ENCODE data around the gene CDC7.
"Not testable (repeated sequence)": the region's sequence is repeated elsewhere in the genome, so short reads cannot be mapped to it uniquely, and the experiment has no call there.

CDC7 gene

DNA sequence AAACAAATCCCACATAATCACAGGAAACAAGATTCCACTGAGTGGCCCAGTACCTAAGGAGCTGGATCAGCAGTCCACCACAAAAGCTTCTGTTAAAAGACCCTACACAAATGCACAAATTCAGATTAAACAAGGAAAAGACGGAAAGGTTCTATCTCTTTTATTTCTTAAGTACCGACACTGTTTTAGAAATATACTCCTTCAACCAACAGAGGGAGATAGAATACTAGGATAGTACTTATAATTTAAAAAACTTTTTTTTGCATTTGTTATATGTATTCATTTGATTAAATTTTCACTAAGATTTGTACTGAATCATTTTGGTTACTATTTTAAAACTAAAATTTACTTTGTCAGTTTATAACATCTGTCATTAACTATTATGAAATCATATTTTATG is 12.5 kb downstream of the CDC7 start:
- no peak for DNase-seq

DNA sequence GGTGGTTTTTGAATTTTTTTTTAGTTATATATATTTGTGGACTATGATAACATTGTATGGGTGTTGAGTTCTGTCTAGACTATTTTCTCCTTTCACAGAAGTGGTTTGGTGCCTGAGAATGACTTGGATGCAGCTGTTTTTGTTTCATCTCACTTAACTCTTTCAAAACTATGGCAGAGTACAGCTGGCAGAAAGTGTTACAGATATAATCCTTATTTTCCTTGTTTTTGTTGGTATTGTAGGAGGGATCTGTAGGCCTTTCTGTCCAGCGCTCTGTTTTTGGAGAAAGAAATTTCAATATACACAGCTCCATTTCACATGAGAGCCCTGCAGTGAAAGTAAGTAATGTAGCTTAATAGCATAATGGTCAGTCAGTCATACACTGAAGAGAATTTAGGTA is 13.1 kb downstream of the CDC7 start:
- DNase-seq: no peak

- no peak for DNase-seq
These were observed 15.3 kb downstream of the CDC7 start for GRCh38 chr1:91515994-91516393.

GRCh38 chr1:91516605-91517004 is 16.0 kb downstream of the CDC7 start:
- DNase-seq: not testable (repeated sequence)

GRCh38 chr1:91519167-91519566 is 18.5 kb downstream of the CDC7 start:
- DNase-seq: not testable (repeated sequence)

DNA sequence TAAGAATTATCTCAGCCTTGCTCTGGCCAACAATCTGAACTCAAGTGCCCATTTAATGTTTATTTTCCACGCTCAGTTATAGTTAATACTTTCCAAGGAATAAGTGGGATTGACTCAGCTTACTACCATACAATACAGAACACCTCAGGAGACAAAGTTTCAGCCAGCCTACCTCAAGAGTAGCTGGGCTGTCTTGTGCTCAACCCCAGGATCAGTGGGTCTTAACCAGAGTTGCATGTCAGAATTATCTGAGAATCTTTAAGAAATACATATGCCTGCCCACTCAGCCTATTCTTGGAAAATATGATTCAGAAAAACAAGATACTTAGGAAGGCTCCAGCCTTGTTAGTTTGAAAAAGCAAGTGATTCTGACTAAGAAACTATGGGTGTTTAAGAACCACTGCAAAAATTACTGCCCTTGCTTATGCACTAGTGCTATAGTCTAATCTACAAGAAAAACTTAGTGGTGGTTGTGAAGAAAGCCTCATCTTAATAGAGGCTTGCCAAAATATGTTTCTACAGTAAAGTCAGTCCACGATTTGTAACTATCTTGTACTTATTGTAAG is 20.4 kb downstream of the CDC7 start:
- DNase-seq: no peak

DNA sequence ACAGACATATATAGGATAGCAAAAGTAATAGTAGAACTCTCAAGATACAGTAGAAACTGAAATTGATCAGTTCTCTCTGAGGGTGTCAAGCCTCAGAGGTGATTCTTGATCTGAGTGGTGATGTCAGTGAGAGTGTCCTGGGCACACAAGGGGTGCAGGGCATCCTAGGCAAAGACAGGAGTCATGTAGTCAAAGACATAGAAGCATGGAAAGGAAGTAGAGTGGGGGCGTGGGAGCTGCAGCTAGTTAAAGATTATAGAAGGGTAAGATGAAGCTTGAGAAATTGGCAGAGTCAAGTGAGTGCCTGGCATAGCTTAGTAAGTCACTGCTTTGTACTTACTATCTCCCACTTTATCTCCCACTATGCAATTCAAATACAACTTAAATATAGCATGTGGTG is 22.8 kb downstream of the CDC7 start:
- DNase-seq: no peak

GRCh38 chr1:91526496-91526895 is 25.8 kb downstream of the CDC7 start:
- no peak for DNase-seq

DNA sequence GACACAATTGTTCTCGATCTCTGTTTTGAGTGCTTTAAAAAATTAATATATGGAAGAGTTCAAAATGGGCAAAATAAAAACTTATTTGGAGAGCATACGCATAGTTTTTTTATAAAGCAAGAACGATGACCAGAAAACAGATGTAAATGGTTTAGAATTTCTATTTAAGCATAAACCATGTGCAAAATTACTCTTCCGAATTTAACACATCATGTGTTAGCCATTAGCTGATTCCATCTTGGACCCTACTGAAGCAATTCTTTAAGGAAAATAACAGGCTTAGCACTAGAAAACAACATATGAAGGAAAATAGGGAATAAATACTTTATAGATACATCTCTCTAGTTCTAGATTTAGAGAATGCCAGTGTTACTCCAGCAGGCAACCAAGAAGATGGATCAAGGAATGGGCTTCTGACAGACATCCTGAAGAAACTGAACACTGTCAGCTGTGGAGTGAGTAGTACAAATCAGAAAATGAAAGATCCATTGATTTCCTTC is 26.7 kb downstream of the CDC7 start:
- no peak for DNase-seq

- DNase-seq: no peak
These were observed 27.1 kb downstream of the CDC7 start for GRCh38 chr1:91527781-91528180.

- no peak for DNase-seq
These were observed 29.2 kb downstream of the CDC7 start for GRCh38 chr1:91529856-91530255.

DNA sequence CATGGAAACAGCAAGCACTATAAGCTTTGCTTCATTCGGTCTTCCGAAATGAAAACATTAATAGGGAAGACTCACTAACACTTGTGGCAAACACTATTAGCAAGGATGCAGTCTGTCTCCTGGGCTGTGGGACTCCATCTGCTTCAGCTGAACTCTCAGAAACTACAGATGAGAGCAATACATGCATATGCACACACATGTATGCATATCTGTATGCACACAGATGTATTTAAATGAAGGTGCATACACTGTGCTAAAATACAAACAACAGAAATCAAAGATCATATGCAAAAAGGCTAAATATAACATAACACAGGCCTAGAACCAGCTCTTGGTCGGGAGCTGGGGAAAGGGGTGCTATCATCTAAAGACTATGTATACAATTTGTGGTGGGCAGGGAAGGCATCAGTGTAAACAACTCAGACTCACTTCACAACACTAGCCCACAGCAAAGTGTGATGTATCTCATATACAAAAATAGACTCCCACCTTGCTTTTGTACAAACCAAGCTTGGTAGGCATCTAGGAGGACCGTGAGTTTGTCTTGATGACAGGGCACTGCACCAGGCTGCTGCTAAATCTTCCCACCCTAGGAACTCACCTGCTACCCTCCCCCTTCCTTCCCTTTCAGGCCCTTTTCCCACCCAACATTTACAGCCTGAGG is 32.8 kb downstream of the CDC7 start:
- DNase-seq: no peak

- no peak for DNase-seq
These were observed 34.8 kb downstream of the CDC7 start for GRCh38 chr1:91535441-91535840.

- no peak for DNase-seq
These were observed 36.8 kb downstream of the CDC7 start for GRCh38 chr1:91537281-91537986.

- DNase-seq: no peak
These were observed 37.3 kb downstream of the CDC7 start for GRCh38 chr1:91537987-91538304.

GRCh38 chr1:91540910-91541309 is 40.3 kb downstream of the CDC7 start:
- DNase-seq: no peak

DNA sequence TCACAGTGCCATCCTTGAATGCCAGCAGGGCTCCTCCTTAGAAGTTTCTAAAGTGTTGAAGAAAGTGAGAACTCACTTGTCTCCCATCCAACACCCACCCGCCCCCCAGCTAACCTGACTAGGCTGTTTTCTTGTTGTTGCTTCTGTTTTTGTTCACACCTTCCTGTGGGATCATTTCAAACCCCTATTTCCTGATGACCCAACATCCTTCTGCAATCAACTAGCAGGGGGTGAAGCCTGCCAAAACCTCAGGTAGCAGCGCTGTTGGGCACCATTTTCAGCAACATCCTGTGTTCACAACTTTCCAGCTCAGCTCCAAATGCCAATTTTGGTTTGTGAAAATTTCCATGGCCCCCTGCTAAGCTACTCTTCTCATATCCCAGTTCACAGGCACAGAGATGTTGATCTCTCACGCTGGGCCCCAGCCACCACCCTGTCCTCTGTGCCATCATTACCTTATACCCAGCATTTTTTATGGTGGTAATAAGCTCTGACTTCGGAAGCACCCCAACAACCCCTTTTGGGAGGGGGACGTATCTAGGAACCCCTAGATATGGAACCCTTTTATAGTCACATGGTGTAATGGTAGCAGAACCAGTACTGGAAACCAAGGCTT is 41.4 kb downstream of the CDC7 start:
- DNase-seq: no peak

GRCh38 chr1:91545506-91546300 is 45.1 kb downstream of the CDC7 start:
- DNase-seq: no peak

DNA sequence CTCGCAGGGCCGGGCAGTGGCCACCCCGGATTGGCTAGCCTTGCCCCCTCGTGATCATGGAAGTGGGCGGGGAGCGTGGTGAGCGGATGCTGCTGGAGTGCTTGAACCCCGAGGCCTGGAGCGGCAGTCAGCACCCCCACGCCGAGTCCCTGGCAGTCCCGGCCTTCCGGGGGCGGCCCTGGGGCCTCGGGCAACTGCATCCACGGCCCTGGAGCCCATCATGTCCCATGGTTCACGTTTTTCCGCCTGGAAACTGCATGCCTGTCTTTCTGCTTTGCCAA is 45.6 kb downstream of the CDC7 start:
- DNase-seq: no peak

- DNase-seq: no peak
These were observed 46.2 kb downstream of the CDC7 start for GRCh38 chr1:91546876-91547275.

- no peak for DNase-seq
These were observed 47.9 kb downstream of the CDC7 start for GRCh38 chr1:91548376-91549040.

DNA sequence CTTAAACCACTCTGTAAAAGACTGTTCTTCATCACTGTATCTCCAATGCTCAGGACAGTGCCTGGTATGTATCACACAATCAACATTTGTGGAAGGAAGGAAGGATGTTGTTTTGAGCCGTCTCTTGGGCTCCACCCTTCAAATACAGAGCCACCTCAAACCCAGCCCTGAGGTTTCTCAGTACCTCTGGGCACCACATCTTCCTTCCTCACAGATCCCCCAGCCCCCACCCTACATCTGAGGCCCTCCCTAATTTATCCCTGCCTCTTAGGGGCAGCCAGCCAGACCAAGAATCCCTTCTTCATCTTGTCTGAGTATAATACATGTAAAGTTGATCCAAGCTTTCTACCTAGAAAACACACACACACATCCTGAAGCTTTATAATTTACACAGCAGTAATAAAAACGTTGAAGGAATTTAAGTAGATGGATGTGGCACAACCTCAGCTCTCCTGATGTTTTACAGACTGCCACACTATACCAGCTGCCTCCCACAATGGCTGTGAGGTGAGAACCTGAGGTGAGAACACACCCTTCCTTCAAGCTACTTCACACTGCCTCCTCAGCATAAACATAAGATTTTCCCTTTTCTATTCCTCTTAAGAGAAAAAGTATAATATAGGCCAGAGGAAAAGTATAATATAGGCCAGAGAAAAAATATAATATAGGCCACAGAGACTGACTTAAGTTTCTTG is 48.5 kb downstream of the CDC7 start:
- no peak for DNase-seq

Data from activated CD8-positive, alpha-beta memory T cell treated with anti-CD3 and anti-CD28 coated beads, Interleukin-2, amount 50 U/mL, for 48 hours (primary cell).